ENCODE data around the gene MAN1A1.
"Not testable (repeated sequence)": the region's sequence is repeated elsewhere in the genome, so short reads cannot be mapped to it uniquely, and the experiment has no call there.

Gene MAN1A1

GRCh38 chr6:119190176-119190575 lies 159.4 kb downstream of the MAN1A1 start:
- no peak for DNase-seq

- DNase-seq = no peak
Observed at GRCh38 chr6:119189498-119189897, 160.1 kb downstream of the MAN1A1 start.

- no peak for DNase-seq
Observed at GRCh38 chr6:119187596-119187995, 162.0 kb downstream of the MAN1A1 start.

- DNase-seq = no peak
Observed at GRCh38 chr6:119186490-119186889, 163.1 kb downstream of the MAN1A1 start.

- no peak for DNase-seq
Observed at GRCh38 chr6:119184008-119184648, 165.4 kb downstream of the MAN1A1 start.

GRCh38 chr6:119183457-119183856 lies 166.1 kb downstream of the MAN1A1 start:
- DNase-seq = no peak

- no peak for DNase-seq
Observed at GRCh38 chr6:119182875-119183274, 166.7 kb downstream of the MAN1A1 start.

GRCh38 chr6:119182216-119182803 lies 167.3 kb downstream of the MAN1A1 start:
- DNase-seq = no peak

- no peak for DNase-seq
Observed at GRCh38 chr6:119181046-119181445, 168.5 kb downstream of the MAN1A1 start.

GRCh38 chr6:119179842-119180241 lies 169.7 kb downstream of the MAN1A1 start:
- DNase-seq = no peak

GRCh38 chr6:119179062-119179461 lies 170.5 kb downstream of the MAN1A1 start:
- DNase-seq = no peak

- no peak for DNase-seq
Observed at GRCh38 chr6:119176445-119176844, 173.1 kb downstream of the MAN1A1 start.

GRCh38 chr6:119174879-119175817 lies 174.4 kb downstream of the MAN1A1 start:
- no peak for DNase-seq

- DNase-seq = no peak
Observed at GRCh38 chr6:119174085-119174445, 175.5 kb downstream of the MAN1A1 start.

- DNase-seq = no peak
Observed at GRCh38 chr6:119173249-119174084, 176.1 kb downstream of the MAN1A1 start.

- DNase-seq = no peak
Observed at GRCh38 chr6:119172824-119173223, 176.7 kb downstream of the MAN1A1 start.

GRCh38 chr6:119171864-119172588 lies 177.5 kb downstream of the MAN1A1 start:
- DNase-seq = no peak

- DNase-seq = no peak
Observed at GRCh38 chr6:119171088-119171841, 178.3 kb downstream of the MAN1A1 start.

- no peak for DNase-seq
Observed at GRCh38 chr6:119170447-119171087, 179.0 kb downstream of the MAN1A1 start.

- no peak for DNase-seq
Observed at GRCh38 chr6:119170103-119170446, 179.5 kb downstream of the MAN1A1 start.

- not testable (repeated sequence) for DNase-seq
Observed at GRCh38 chr6:119169355-119169754, 180.2 kb downstream of the MAN1A1 start.

Data from CD4-positive, alpha-beta T cell treated with Interleukin-6 for 4 hours (primary cell).